T-helper 1 cell treated with Interleukin-12 subunit alpha and Interleukin-12 subunit beta and Interleukin-4 antibody, amounts not matched to agents 30 ng/mL and 1 ng/mL, for 36 hours (primary cell): ENCODE data around the gene MORN1. TPM values are rescaled to one million over a fixed set of nuclear protein-coding genes. Genes with fewer than 3 reads are reported as not detected.
"Not testable (repeated sequence)": the region's sequence is repeated elsewhere in the genome, so short reads cannot be mapped to it uniquely, and the experiment has no call there.

ENCODE experiments used
- intact Hi-C: fragments of 100-400 bp; cut with micrococcal nuclease; formaldehyde crosslinking; loops from one replicate; pipeline ENCODE4 v1.15.1; 2024
- total RNA-seq: library from RNA; stranded (reverse); gene quantifications from 2 replicates; pipeline ENCODE4 v1.2.3, GENCODE V29; 2022

Gene MORN1
- total RNA-seq: 5.8 and 7.8 TPM in 2 replicates

DNA sequence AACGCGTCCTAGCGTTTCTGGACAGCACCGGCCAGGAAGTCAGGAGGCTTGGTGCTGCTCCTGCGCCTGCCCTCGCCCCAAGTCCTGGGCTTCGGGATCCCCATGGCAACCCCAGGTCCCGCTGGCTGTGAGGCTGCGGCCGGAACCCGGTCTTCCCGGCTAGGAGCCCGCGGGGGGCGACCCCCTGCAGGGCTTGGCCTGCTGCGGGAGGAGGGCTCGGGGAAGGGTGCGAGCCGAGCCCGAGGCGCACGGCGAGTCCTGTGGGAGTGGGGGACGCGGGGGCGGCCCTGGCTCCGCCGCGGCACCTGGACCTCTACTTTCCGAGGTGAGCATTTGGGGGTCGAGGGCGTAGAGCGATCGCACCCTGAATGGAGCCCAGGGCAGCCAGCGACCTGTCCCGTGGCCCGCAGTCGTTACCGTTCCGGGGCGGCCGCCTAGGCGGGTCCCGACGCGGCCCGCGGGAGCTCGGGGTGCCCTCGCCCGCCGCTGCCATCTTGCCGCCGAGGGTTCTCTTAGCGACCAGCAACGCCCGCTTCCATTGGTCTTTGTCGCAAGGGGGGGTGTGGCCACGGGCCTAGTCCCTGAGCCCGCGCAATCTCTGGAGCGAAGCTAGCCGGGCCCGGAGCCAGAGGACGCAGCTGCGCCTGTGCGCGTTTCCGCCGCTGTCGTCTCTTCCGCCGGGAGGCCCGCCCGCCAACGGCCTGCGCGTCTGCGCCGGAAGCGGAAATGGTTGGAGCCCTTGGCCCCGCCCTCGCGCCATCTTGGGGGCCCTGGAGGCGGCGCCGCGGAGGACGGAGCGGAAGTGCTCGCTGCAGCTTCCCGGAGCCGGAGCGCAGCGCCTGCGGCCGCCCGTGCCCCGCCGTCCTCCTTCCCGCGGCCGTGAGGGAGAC lies at the start of gene MORN1, which contains the start of gene RER1:
MORN1 (minus strand) TSS at position 514 of the 890 bp plus-strand sequence; CDS start at position 493, 21 bp downstream.
RER1 (plus strand) TSS at position 801 of the 890 bp plus-strand sequence. CDS start 3,950 bp downstream, outside the sequence.
- intact Hi-C loops: loop anchor here (1.0 to 10.0 kb wide), 12 partner anchors 21 to 1511 kb away; partner anchors contain the start of genes C1orf174, CEP104, DFFB and PANK4

DNA sequence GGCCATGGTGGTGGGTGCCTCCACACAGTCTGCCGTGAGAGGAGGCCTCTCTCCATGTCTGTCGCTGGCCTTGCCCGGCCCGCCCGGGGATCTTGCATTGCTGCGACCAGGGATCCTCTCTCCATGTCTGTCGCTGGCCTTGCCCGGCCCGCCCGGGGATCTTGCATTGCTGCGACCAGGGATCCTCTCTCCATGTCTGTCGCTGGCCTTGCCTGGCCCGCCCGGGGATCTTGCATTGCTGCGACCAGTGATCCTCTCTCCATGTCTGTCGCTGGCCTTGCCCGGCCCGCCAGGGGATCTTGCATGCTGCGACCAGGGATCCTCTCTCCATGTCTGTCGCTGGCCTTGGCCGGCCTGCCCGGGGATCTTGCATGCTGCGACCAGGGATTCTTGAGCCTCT lies 49.0 kb upstream of the MORN1 start:
- intact Hi-C loops: not testable (repeated sequence)

DNA sequence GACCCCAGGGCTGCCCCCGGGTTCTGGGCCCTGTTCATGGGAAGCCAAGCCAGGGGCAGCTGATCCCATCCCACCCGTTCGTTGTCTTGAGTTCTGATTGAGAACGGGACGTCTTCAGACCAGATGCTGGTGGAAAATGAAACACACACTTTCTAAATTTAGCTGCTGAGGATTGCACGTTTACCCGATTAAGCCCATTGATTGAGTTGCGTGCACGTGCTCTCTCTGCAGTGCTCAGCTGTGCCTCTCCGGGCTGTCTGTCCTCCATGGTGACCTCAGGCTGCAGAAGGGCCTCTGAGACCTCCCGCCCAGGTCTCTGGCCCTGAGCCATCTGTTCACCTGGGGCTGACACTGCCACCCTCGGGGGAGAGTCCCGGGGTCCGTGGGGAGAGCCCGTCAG lies 48.0 kb upstream of the MORN1 start:
- intact Hi-C loops: no loop called here

DNA sequence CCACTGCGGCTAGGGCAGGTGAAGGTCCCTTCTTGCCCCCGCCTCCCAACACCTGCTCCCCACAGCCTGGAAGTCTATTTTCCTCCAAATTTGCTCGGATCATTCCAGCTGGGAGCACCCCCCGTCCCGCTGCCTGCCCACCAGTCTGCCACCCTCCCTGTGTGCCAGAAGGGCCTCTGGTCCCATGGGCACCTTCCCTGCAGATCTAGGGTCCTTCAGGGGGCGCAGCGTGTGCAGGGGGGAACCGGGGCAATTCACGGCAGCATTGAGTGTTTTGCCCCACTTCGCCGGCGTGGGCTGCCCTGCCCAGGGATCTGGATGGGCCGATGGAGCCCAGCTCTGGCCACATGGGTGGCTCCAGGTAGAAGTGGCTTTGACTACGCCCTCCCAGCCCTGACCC lies 47.3 kb upstream of the MORN1 start:
- intact Hi-C loops: no loop called here

DNA sequence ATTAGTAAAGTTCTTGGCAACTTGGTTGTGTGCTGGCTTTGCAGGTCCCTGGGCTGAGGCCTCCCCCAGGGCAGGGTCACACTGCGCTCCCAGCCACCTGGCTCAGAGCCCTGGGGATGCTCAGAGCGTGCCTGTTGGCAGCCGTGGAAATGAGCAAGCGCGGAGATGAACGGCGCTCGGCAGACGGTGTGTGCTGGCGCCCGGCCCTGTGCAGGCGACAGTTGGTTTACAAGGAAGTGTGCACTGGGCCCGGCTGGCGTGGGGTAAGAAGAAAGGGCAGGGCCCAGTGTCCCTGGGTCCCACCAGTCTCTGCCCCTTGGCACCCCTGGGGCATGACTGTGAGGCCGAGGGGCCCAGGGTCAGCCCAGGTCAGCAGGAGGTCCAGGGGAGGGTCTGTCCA lies 46.7 kb upstream of the MORN1 start:
- intact Hi-C loops: no loop called here

DNA sequence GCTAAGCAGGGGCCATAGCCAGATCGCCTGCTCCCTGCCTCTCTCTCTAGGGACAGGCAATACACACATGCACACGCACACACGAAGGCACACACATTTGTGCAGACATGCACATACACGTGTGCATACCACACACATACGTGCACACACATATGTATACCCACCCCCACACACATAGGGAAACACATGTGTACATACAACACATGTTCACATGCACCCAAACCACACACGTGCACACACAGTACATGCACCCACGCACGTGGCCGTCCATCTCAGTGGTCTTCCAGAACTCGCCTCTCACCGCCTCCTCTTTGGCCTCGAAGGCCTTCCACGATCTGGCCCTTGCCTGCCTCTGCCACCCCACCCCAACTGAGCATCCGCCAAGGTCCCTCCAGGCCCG lies 46.3 kb upstream of the MORN1 start:
- intact Hi-C loops: no loop called here

DNA sequence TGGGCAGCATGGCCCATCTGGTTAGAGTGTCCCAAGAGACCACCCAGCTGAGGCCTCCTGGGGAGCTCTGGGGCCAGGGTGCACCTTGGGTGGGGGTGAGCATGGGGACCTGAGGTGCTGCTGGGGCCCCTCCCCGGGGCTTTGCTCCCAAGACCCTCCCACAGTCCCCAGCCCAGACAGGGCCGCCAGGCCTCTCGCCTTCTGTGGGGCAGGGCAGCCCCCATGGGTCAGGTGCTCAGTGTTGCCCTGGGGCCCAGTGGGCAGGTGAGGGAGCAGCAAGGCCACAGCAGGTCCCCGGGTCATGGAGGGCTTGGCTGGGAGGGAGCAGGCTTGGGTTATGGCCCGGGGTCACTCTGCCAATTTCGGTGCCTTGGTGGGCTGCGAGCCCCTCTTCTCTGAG lies 45.5 kb upstream of the MORN1 start:
- intact Hi-C loops: no loop called here

DNA sequence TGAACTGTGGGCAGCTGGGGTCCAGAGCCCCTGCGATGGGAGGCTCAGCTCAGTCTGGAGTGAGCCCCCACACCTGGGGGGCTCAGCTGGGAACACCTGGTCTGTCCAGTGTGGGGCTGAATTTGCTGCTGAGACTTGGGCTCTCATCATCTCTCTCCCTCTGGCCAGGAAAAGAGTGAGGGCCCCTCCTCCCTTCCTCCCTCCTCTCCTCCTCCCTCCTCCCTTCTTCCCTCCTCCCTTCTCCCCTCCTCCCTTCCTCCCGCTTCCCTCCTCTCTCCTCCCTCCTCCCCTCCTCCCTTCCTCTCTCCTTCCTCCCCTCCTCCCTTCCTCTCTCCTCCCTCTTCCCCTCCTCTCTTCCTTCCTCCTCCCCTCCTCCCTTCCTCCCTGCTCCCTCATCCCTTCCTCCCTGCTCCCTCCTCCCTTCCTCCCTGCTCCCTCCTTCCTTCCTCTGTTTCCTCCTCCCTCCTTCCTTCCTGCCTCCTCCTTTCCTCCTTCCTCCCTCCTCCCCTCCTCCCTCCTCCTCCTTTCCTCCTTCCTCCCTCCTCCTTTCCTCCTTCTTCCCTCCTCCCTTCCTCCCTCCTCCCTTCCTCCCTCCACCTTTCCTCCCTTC lies 44.5 kb upstream of the MORN1 start:
- intact Hi-C loops: no loop called here

DNA sequence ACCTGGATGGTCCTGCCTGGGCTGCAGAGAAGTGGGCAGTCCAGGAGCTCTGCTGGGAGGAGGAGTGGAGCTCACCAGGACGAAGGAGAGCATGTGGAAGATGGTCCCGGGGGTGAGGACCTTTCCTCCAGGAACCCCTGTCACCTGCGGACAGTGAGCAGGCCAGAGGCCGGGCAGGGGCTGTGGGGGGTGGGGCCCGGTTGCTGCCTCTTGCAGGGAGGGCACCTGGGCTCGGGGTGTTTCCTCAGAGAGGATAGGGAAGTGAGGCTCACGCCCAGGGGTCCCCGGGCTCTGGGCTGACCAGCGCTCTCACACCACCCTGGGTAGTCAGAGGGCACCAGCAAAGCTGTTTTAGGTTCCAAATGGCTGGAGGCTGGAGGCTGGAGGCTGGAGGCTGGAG lies 43.7 kb upstream of the MORN1 start:
- intact Hi-C loops: no loop called here

DNA sequence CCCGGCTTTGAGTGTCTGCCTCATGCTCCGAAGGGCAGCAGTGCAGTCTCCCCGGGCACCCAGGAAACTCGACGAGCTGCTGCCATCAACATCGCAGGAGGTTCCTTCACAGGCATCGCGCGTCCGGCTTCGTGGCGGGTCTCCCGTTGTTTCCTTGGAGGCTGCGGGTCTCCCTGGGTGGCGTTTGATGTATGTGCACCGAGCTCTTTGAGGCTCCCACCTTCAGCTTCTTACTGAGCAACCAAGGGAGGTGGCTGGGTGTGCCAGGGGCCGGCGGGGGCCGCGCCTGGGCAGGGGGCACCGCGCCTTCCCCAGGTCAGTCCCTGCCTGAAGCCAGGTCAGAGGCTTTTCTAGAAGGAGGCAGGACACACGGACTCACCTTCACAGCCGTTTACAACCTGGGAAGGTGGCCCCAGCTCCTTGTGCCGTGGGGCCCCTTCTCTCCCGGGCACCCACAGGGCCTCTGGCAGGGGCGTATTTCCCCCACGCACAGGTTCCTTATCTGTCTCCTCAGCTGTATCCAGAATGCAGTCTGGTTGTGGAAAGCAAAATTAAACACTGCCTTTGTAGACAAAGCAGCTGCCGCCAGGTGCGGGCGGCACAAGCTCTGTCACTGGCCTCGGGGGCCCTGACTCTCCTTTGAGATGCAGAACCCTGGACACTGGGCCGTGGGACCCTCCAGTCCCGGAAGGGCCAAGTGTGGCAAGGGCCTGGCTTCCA lies 42.7 kb upstream of the MORN1 start:
- intact Hi-C loops: no loop called here

DNA sequence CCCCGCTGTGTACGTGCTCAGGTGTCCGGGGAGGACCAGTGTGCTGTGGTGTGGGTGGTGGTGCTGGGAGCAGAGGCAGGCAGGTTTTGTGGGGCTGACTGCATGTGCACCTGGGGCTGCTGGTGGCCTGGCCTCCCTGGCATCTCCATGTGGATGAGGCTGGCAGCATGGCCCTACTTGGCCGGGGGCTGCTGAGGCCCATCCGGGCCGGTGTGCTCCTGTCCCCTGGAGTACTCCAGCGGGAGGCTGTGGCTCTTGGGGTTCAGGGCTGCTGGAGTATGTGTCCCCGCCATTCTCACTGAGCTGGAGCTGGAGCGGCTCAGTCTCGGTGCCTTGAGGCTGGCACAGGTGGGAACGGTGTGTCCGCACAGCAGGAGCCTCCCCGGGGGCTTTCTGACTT lies 41.8 kb upstream of the MORN1 start:
- intact Hi-C loops: no loop called here

DNA sequence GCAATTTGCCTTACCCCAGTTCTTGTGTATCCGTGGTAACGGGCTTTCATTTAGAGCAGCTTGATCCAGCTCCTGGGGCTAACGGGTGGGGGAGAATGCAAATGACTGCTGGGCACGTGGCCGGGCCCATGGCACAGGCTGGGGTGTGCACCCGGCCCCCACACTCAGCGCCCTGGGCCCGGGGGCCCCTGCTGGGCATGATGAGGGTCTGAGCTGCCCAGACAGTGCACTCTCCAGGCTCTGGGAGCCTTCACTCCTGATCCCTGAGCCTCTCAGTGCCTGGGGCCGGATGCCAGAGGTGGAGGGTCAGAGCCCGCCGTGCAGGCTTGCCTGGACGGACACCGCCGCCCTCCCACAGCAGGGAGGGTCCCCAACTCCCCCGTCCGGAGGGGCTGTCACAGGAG lies 41.1 kb upstream of the MORN1 start:
- intact Hi-C loops: no loop called here

DNA sequence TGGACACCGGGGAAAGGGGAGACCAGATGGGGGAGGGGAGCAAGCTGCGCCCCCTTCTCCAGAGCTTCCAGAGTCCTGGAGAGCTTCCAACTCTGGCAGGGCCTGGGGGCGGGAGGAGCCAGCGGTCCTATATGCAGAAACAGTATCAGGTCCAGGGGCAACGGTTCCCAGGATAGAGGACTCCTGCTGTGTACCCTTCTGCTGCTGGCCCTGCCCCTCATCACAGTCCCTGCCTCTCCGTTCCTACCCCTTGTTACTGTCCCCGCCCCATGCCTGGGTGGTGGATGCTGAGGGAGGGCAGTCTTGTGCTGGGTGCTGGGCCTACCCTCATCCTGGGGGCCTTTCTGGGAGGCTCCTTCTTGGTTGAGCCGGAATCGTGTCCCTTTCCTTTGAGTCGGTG lies 40.2 kb upstream of the MORN1 start:
- intact Hi-C loops: no loop called here

DNA sequence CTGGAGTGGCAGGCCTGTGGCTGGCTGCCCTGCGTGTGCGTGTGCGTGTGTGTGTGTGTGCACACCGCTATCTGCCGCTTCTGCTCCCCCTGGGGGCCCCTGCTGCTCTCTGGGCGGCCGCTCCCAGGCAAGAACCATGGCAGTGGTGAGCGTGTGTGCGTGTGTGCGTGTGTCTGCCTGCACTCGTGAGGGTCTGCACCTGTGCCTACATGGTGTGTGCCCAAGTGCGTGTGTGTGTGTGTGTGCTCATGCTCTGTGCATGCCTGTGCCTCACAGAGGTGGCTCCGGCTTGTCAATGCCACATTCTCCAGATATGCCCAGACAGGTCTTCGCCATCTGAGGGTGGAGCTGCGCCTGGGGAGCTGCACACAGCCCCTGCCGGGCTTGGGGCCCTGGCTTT lies 39.7 kb upstream of the MORN1 start:
- intact Hi-C loops: no loop called here

DNA sequence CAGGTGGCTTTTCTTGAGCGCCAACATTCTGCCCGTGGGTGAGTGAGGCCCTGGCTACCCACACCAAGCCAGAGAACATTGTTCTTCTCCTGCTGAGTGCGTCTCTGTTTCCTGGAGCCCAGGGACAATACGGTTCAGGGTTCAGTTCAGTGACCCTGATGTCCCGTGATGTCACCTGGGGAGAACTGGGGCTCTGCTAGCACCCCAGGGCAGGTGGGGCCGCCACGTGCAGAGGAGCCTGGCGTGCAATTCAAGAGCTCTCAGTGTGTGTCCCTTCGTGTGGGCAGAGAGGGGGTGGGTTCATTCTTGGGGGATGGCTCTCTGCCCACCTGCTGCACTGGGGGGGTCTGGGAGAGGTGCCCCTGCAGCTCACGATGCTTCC lies 39.2 kb upstream of the MORN1 start:
- intact Hi-C loops: no loop called here

DNA sequence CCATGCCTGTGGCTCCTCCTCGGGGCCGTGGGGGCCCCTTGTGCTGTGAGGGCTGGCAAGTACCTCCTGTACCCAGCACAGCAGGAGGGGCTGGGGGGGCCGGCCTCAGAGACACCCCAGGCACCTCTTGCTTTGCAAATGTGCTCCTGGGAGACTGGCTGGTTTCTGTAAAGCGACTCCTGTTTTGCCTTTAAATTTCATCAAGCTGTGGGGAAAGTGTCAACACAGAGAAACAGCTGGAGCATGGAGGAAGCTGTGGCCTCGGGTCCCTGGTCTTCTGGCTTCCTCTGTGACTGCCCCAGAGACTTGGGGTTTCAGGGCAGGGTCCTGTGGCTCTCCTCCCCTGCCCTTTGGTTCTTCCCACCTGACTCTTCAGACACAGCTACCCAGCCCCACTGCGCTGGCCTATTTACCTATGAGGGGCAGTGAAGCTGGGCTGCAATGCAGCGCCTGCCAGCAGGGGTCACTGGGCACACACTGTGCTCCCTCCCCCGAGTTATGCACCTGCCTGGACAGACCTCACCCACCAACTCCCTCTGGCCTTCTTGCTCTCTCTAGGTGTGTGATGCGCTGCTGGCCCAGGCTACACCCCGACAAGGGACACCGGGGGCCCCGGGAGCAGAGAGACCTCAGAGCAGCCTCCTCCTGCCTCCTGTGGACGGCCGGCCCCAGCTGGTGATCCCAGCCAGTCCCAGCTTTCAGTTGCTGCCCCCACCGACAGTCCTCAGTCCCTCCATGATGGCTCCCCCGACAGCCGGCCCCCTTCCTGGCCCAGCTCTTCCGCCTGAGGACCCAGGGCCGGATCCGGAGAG lies 38.6 kb upstream of the MORN1 start:
- intact Hi-C loops: no loop called here

DNA sequence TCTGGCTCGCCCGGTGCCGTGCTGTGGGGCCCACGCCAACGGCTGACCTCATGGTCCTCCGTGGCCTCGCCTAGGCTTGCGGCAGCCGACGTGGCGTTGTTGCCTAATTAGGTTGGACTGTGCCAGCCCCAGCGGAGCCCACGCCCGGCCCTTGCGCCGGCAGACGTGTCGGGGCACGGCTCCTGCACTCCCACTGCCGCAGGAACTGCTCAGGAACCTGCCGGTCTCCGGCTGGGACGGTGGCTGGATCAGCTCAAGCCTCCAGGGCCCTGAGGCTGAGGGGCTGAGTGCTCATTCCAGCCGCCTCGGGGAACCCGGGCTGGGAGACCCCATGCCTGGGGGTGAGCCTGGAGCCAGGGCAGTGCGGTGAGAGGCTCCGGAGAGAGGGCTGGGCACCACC lies 37.1 kb upstream of the MORN1 start:
- intact Hi-C loops: no loop called here

DNA sequence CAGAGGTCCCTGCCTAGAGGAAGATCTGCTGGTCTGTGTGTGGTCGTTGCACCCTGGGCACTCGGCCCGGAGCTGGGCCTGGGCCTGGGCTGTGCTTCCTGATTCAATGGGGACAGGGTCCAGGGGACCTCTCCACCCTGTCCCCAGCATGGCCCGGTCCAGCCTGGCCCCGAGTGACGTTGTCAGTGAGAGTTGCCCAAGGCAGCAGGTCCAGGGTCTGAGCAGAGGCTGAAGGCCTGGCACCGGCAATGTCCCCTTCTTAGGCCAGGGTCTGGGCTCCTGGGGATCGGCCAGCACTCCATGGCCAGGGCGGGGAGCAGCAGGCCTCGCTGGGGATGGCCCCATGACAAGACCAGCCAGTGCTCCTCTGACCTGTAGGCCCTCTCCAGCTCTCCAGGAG lies 36.6 kb upstream of the MORN1 start:
- intact Hi-C loops: no loop called here

DNA sequence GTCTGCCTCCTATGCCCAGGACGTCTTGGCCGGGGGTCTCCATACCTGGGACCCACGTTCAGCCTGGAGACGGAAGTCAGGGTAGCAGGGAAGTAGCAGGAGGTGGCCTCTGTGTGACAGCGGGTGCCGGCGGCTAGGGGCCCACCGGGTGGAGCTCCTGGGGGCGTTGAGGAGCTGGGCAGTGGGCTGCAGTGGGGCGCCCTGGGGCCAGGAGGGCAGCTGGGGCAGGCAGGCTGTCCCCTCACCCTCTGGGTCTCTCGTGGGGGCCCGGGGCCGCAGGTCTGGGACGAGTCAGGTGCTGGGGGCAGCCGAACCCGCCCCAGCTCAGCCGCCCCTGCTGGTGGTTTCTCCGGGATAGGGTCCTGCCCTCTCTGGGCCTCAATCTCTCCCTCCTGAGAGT lies 35.7 kb upstream of the MORN1 start:
- intact Hi-C loops: no loop called here

DNA sequence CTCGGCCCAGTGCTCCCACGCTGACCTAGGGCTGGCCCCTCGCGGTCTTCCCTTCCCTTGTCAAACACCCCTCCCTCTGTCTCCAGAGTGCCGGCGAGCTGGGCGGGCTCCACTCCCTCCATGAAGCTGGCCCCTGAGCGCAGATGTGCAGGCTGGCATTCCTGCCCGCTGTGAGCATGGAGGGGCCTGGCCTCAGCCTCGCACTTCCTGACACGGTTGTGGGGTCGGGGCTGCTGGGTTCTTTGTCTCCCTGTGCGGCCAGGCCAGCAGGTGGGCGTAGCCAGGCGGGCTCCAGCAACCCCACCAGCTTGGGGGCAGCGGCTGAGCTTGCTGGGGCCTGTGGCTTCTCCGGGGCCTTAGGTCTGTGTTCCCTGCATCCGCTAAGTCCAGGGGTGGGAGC lies 35.2 kb upstream of the MORN1 start:
- intact Hi-C loops: no loop called here

DNA sequence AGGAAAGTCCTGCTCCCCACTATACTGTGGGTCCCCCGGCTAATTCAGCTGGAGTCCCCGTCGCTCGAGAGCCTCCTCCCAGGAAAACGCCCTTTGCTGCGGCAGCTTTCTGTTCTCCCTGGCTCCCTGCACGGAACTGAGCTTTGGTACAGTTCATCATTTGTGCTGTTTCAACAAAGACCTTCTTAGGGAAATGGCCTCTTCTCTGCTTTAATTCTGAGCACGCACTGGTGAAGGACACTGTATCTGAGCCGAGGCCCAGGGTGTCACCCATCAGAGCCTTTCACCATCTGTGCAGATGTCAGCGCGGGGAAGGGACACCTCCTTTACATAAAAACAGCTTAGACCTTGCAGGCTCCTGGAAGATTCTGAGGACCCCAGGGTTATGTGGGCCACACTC lies 34.5 kb upstream of the MORN1 start:
- intact Hi-C loops: no loop called here
